Measurements from ENCODE around the gene ACTL9. TPM values are rescaled to one million over a fixed set of nuclear protein-coding genes. Genes with fewer than 3 reads are reported as not detected.
"Not testable (repeated sequence)": the region's sequence is repeated elsewhere in the genome, so short reads cannot be mapped to it uniquely, and the experiment has no call there.

Gene ACTL9
- polyA plus RNA-seq, result not detected
- long read RNA-seq, donor 1, result 0 reads
- long read RNA-seq, donor 2, result 0 reads
- long read RNA-seq, donor 3, result 0 reads
- long read RNA-seq, donor 4, result 0 reads
- long read RNA-seq, donor 5, result 0 reads
- long read RNA-seq, donor 6, result 0 reads
- long read RNA-seq, donor 7, result 0 reads
- long read RNA-seq, donor 8, result 0 reads
- long read RNA-seq, donor 9, result 0 reads
- long read RNA-seq, donor 10, result 0 reads

GRCh38 chr19:8698433-8699063 lies at the start of gene ACTL9:
ACTL9 (minus strand) TSS chr19:8698795; CDS start chr19:8698701, 94 bp downstream.
- H3K9me3 ChIP-seq (ENCODE audit: control insufficient read depth in 2 of 2, insufficient read depth in 1 of 2, low read depth in 1 of 2, low read length in 1 of 2), result no peaks in the 10 kb centered on the region
- DNase-seq (no peak), FAIRE-seq (no peak)
- no peak within 1 kb of the TSS for H3K27ac ChIP-seq (ENCODE audit: low read depth in 1 of 3, low read length in 2 of 3)
- peaks cover 0 to 4% (median 0%) of the 10 kb centered on the region in 3 donors for H3K27me3 ChIP-seq (ENCODE audit: control insufficient read depth in 3 of 3, insufficient read depth in 3 of 3, low read length in 3 of 3)
- no peaks in the 10 kb centered on the region for H3K4me1 ChIP-seq (ENCODE audit: control insufficient read depth in 3 of 3, insufficient read depth in 2 of 3, low read depth in 1 of 3, low read length in 2 of 3)
- no peaks in the 10 kb centered on the region for H3K36me3 ChIP-seq (ENCODE audit: control insufficient read depth in 3 of 3, insufficient read depth in 2 of 3, low read depth in 1 of 3, low read length in 3 of 3)
- 63 to 68% (median 68%) methylated on average over 23 of the region's 23 CpGs for WGBS, 3 donors
- H3K4me3 ChIP-seq (ENCODE audit: low read depth in 1 of 3, low read length in 3 of 3), result no peak within 1 kb of the TSS

- not testable (repeated sequence) for DNase-seq; H3K9me3 ChIP-seq (ENCODE audit: control insufficient read depth in 2 of 2, insufficient read depth in 1 of 2, low read depth in 1 of 2, low read length in 1 of 2); H3K4me3 ChIP-seq (ENCODE audit: low read depth in 1 of 3, low read length in 3 of 3); H3K36me3 ChIP-seq (ENCODE audit: control insufficient read depth in 3 of 3, insufficient read depth in 2 of 3, low read depth in 1 of 3, low read length in 3 of 3); H3K27ac ChIP-seq (ENCODE audit: low read depth in 1 of 3, low read length in 2 of 3); H3K4me1 ChIP-seq (ENCODE audit: control insufficient read depth in 3 of 3, insufficient read depth in 2 of 3, low read depth in 1 of 3, low read length in 2 of 3); H3K27me3 ChIP-seq (ENCODE audit: control insufficient read depth in 3 of 3, insufficient read depth in 3 of 3, low read length in 3 of 3); FAIRE-seq
- 94 to 95% (median 95%) methylated on average over 23 to 39 of the region's 55 CpGs for WGBS, 3 donors
Observed at GRCh38 chr19:8739291-8740065, 40.9 kb upstream of the ACTL9 start.

GRCh38 chr19:8738377-8738776 lies 39.8 kb upstream of the ACTL9 start:
- no peak for DNase-seq
- Histone ChIP-seq H3K4me1 (ENCODE audit: control insufficient read depth in 3 of 3, insufficient read depth in 2 of 3, low read depth in 1 of 3, low read length in 2 of 3) (no peaks in the 10 kb centered on the region), H3K27ac (ENCODE audit: low read depth in 1 of 3, low read length in 2 of 3) (no peak overlapping the region), H3K9me3 (ENCODE audit: control insufficient read depth in 2 of 2, insufficient read depth in 1 of 2, low read depth in 1 of 2, low read length in 1 of 2) (no peaks in the 10 kb centered on the region), H3K4me3 (ENCODE audit: low read depth in 1 of 3, low read length in 3 of 3) (no peak overlapping the region), H3K27me3 (ENCODE audit: control insufficient read depth in 3 of 3, insufficient read depth in 3 of 3, low read length in 3 of 3) (no peaks in the 10 kb centered on the region), H3K36me3 (ENCODE audit: control insufficient read depth in 3 of 3, insufficient read depth in 2 of 3, low read depth in 1 of 3, low read length in 3 of 3) (no peaks in the 10 kb centered on the region)
- FAIRE-seq, result no peak
- 84 to 88% (median 87%) methylated on average over 8 of the region's 8 CpGs for WGBS, 3 donors

GRCh38 chr19:8731428-8732169 lies 33.0 kb upstream of the ACTL9 start:
- DNase-seq (no peak), FAIRE-seq (no peak)
- WGBS, 3 donors, result 63 to 72% (median 69%) methylated on average over 19 of the region's 19 CpGs
- H3K27me3 ChIP-seq (ENCODE audit: control insufficient read depth in 3 of 3, insufficient read depth in 3 of 3, low read length in 3 of 3), result no peaks in the 10 kb centered on the region
- H3K27ac ChIP-seq (ENCODE audit: low read depth in 1 of 3, low read length in 2 of 3), result no peak overlapping the region
- no peaks in the 10 kb centered on the region for H3K4me1 ChIP-seq (ENCODE audit: control insufficient read depth in 3 of 3, insufficient read depth in 2 of 3, low read depth in 1 of 3, low read length in 2 of 3)
- H3K9me3 ChIP-seq (ENCODE audit: control insufficient read depth in 2 of 2, insufficient read depth in 1 of 2, low read depth in 1 of 2, low read length in 1 of 2), result no peaks in the 10 kb centered on the region
- H3K4me3 ChIP-seq (ENCODE audit: low read depth in 1 of 3, low read length in 3 of 3), result no peak overlapping the region
- no peaks in the 10 kb centered on the region for H3K36me3 ChIP-seq (ENCODE audit: control insufficient read depth in 3 of 3, insufficient read depth in 2 of 3, low read depth in 1 of 3, low read length in 3 of 3)

GRCh38 chr19:8724276-8724675 lies 25.7 kb upstream of the ACTL9 start:
- DNase-seq (no peak), FAIRE-seq (no peak)
- Histone ChIP-seq H3K27me3 (ENCODE audit: control insufficient read depth in 3 of 3, insufficient read depth in 3 of 3, low read length in 3 of 3) (no peaks in the 10 kb centered on the region), H3K4me3 (ENCODE audit: low read depth in 1 of 3, low read length in 3 of 3) (no peak overlapping the region), H3K9me3 (ENCODE audit: control insufficient read depth in 2 of 2, insufficient read depth in 1 of 2, low read depth in 1 of 2, low read length in 1 of 2) (no peaks in the 10 kb centered on the region), H3K4me1 (ENCODE audit: control insufficient read depth in 3 of 3, insufficient read depth in 2 of 3, low read depth in 1 of 3, low read length in 2 of 3) (no peaks in the 10 kb centered on the region), H3K36me3 (ENCODE audit: control insufficient read depth in 3 of 3, insufficient read depth in 2 of 3, low read depth in 1 of 3, low read length in 3 of 3) (no peaks in the 10 kb centered on the region), H3K27ac (ENCODE audit: low read depth in 1 of 3, low read length in 2 of 3) (no peak overlapping the region)
- WGBS, 3 donors, result 62 to 66% (median 64%) methylated on average over 3 of the region's 3 CpGs

- no peaks in the 10 kb centered on the region for H3K9me3 ChIP-seq (ENCODE audit: control insufficient read depth in 2 of 2, insufficient read depth in 1 of 2, low read depth in 1 of 2, low read length in 1 of 2)
- DNase-seq (no peak), FAIRE-seq (no peak)
- whole genome bisulfite sequencing, 3 donors, result 39 to 51% (median 46%) methylated on average over 2 of the region's 2 CpGs
- H3K4me1 ChIP-seq (ENCODE audit: control insufficient read depth in 3 of 3, insufficient read depth in 2 of 3, low read depth in 1 of 3, low read length in 2 of 3), result no peaks in the 10 kb centered on the region
- no peaks in the 10 kb centered on the region for H3K36me3 ChIP-seq (ENCODE audit: control insufficient read depth in 3 of 3, insufficient read depth in 2 of 3, low read depth in 1 of 3, low read length in 3 of 3)
- no peaks in the 10 kb centered on the region for H3K27me3 ChIP-seq (ENCODE audit: control insufficient read depth in 3 of 3, insufficient read depth in 3 of 3, low read length in 3 of 3)
- no peak overlapping the region for H3K27ac ChIP-seq (ENCODE audit: low read depth in 1 of 3, low read length in 2 of 3)
- no peak overlapping the region for H3K4me3 ChIP-seq (ENCODE audit: low read depth in 1 of 3, low read length in 3 of 3)
Observed at GRCh38 chr19:8722032-8722431, 23.4 kb upstream of the ACTL9 start.

- Histone ChIP-seq H3K36me3 (ENCODE audit: control insufficient read depth in 3 of 3, insufficient read depth in 2 of 3, low read depth in 1 of 3, low read length in 3 of 3) (no peaks in the 10 kb centered on the region), H3K4me3 (ENCODE audit: low read depth in 1 of 3, low read length in 3 of 3) (no peak within 1 kb of the TSS), H3K27ac (ENCODE audit: low read depth in 1 of 3, low read length in 2 of 3) (no peak within 1 kb of the TSS), H3K9me3 (ENCODE audit: control insufficient read depth in 2 of 2, insufficient read depth in 1 of 2, low read depth in 1 of 2, low read length in 1 of 2) (no peaks in the 10 kb centered on the region), H3K27me3 (ENCODE audit: control insufficient read depth in 3 of 3, insufficient read depth in 3 of 3, low read length in 3 of 3) (no peaks in the 10 kb centered on the region), H3K4me1 (ENCODE audit: control insufficient read depth in 3 of 3, insufficient read depth in 2 of 3, low read depth in 1 of 3, low read length in 2 of 3) (no peaks in the 10 kb centered on the region)
- FAIRE-seq (no peak), DNase-seq (no peak)
- 47 to 55% (median 50%) methylated on average over 1 of the region's 1 CpG for WGBS, 3 donors
Observed at GRCh38 chr19:8721334-8721733, 22.7 kb upstream of the ACTL9 start, which contains the start of gene OR2Z1. OR2Z1 (plus strand) TSS chr19:8721634; CDS start chr19:8731029, 9,395 bp downstream.

GRCh38 chr19:8710337-8710736 lies 11.7 kb upstream of the ACTL9 start:
- FAIRE-seq; H3K9me3 ChIP-seq (ENCODE audit: control insufficient read depth in 2 of 2, insufficient read depth in 1 of 2, low read depth in 1 of 2, low read length in 1 of 2); DNase-seq; H3K36me3 ChIP-seq (ENCODE audit: control insufficient read depth in 3 of 3, insufficient read depth in 2 of 3, low read depth in 1 of 3, low read length in 3 of 3); H3K4me3 ChIP-seq (ENCODE audit: low read depth in 1 of 3, low read length in 3 of 3); H3K4me1 ChIP-seq (ENCODE audit: control insufficient read depth in 3 of 3, insufficient read depth in 2 of 3, low read depth in 1 of 3, low read length in 2 of 3); H3K27me3 ChIP-seq (ENCODE audit: control insufficient read depth in 3 of 3, insufficient read depth in 3 of 3, low read length in 3 of 3); H3K27ac ChIP-seq (ENCODE audit: low read depth in 1 of 3, low read length in 2 of 3): not testable (repeated sequence)
- 82 to 92% (median 84%) methylated on average over 7 of the region's 7 CpGs for WGBS, 3 donors
